Measurements from ENCODE around the gene MTREX. TPM values are rescaled to one million over a fixed set of nuclear protein-coding genes. Genes with fewer than 3 reads are reported as not detected.

The MTREX gene
- polyA plus RNA-seq, 3 donors, result 10.2 to 14.4 (median 12.2) TPM

DNA sequence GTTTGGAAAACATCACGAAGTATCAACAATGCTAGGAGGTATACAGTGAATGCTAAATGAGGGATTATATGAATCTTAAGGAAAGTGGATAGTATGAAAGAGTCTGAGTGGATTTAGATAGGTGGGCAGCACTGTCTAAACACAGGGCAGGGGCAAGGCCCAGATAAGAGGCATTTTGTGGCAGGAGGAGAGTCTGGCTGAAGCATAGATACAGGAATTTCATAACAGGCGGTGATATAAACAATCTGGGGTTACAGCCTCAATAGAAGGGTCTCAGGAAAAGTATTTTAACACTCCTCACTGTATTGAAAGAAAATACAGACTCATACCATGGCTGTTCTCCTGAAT is 130.0 kb downstream of the MTREX start:
- intact Hi-C loops (cut with micrococcal nuclease), result no loop called here
- Mint-ChIP-seq H3K9me3 (peaks cover 22 to 39% (median 29%) of the 10 kb centered on the region in 7 donors), H3K27ac (no peak overlapping the region), H3K4me3 (no peak overlapping the region), H3K27me3 (ENCODE audit: low read depth in 3 of 3) (peaks cover 0 to 1% (median 0%) of the 10 kb centered on the region in 3 donors), H3K36me3 (no peaks in the 10 kb centered on the region), H3K4me1 (peaks cover 5% of the 10 kb centered on the region)
- Histone ChIP-seq H3K4me2 (replicated peaks; ENCODE audit: extremely low read depth, low read length, poor library complexity, severe bottlenecking) (no peak overlapping the region), H3K9ac (ENCODE audit: insufficient read depth, low read length, poor library complexity, severe bottlenecking) (no peak overlapping the region), H3K9me3 (replicated peaks in 1 of 2; ENCODE audit: control insufficient read depth in 1 of 2, insufficient read depth in 1 of 2, low read length in 2 of 2) (peaks cover 21 to 30% of the 10 kb centered on the region in 2 donors), H3K27me3 (ENCODE audit: control insufficient read depth in 2 of 2, insufficient read depth in 2 of 2, low read length in 2 of 2) (no peaks in the 10 kb centered on the region), H3K4me3 (replicated peaks in 1 of 3; ENCODE audit: low read depth in 2 of 3, low read length in 3 of 3) (no peak overlapping the region), H3K36me3 (replicated peaks in 1 of 2; ENCODE audit: control insufficient read depth in 1 of 2, insufficient read depth in 2 of 2, low read length in 2 of 2) (no peaks in the 10 kb centered on the region), H3K27ac (ENCODE audit: low read depth in 1 of 2, low read length in 2 of 2) (no peak overlapping the region), H3K79me2 (ENCODE audit: insufficient read depth, low read length) (no peaks in the 10 kb centered on the region), H4K20me1 (ENCODE audit: insufficient read depth, low read length) (no peaks in the 10 kb centered on the region), H2AFZ (ENCODE audit: insufficient read depth, low read depth, low read length, poor library complexity, severe bottlenecking) (no peak overlapping the region), H3K4me1 (ENCODE audit: control insufficient read depth in 1 of 2, insufficient read depth in 2 of 2, low read length in 2 of 2) (no peaks in the 10 kb centered on the region)
- TF ChIP-seq, protein P1, sequence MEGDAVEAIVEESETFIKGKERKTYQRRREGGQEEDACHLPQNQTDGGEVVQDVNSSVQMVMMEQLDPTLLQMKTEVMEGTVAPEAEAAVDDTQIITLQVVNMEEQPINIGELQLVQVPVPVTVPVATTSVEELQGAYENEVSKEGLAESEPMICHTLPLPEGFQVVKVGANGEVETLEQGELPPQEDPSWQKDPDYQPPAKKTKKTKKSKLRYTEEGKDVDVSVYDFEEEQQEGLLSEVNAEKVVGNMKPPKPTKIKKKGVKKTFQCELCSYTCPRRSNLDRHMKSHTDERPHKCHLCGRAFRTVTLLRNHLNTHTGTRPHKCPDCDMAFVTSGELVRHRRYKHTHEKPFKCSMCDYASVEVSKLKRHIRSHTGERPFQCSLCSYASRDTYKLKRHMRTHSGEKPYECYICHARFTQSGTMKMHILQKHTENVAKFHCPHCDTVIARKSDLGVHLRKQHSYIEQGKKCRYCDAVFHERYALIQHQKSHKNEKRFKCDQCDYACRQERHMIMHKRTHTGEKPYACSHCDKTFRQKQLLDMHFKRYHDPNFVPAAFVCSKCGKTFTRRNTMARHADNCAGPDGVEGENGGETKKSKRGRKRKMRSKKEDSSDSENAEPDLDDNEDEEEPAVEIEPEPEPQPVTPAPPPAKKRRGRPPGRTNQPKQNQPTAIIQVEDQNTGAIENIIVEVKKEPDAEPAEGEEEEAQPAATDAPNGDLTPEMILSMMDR (IDR thresholded peaks at IDR 0.05), result no peak
- DNase-seq, result no peak
- 100% methylated on average over 1 of the region's 2 CpGs for WGBS (ENCODE audit: insufficient coverage)

DNA sequence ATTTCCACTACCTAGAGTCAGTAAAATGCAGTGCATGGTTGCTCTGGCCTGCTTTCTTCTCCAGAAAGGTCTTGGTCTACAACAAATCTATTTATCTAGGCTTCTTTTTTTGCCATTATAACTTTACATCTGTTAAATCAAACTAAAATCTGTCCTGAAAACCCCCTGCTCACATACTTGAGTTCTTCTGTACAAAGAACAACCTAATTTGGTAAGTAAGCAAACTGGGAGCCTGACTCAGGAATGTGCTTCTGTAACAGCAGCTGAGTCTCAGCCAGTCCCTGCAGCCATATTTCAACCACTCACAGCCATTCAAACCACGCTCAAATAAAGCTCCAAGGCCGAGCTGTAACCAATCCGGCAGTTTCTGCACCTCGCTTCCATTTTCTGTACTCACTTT is 131.2 kb downstream of the MTREX start:
- Mint-ChIP-seq H3K36me3 (no peaks in the 10 kb centered on the region), H3K9me3 (peaks cover 17 to 28% (median 21%) of the 10 kb centered on the region in 7 donors), H3K27ac (no peak overlapping the region), H3K27me3 (ENCODE audit: low read depth in 3 of 3) (peaks cover 0 to 1% (median 0%) of the 10 kb centered on the region in 3 donors), H3K4me3 (no peak overlapping the region), H3K4me1 (peaks cover 5% of the 10 kb centered on the region)
- H3K36me3 ChIP-seq (replicated peaks in 1 of 2; ENCODE audit: control insufficient read depth in 1 of 2, insufficient read depth in 2 of 2, low read length in 2 of 2), result no peaks in the 10 kb centered on the region
- H3K79me2 ChIP-seq (ENCODE audit: insufficient read depth, low read length), result no peaks in the 10 kb centered on the region
- no peaks in the 10 kb centered on the region for H4K20me1 ChIP-seq (ENCODE audit: insufficient read depth, low read length)
- H3K9ac ChIP-seq (ENCODE audit: insufficient read depth, low read length, poor library complexity, severe bottlenecking), result no peak overlapping the region
- no peak overlapping the region for H3K4me2 ChIP-seq (replicated peaks; ENCODE audit: extremely low read depth, low read length, poor library complexity, severe bottlenecking)
- H3K9me3 ChIP-seq (replicated peaks in 1 of 2; ENCODE audit: control insufficient read depth in 1 of 2, insufficient read depth in 1 of 2, low read length in 2 of 2), result peaks cover 10 to 20% of the 10 kb centered on the region in 2 donors
- H2AFZ ChIP-seq (ENCODE audit: insufficient read depth, low read depth, low read length, poor library complexity, severe bottlenecking), result no peak overlapping the region
- 92% methylated on average over 4 of the region's 4 CpGs for WGBS (ENCODE audit: insufficient coverage)
- no peaks in the 10 kb centered on the region for H3K4me1 ChIP-seq (ENCODE audit: control insufficient read depth in 1 of 2, insufficient read depth in 2 of 2, low read length in 2 of 2)
- DNase-seq, result no peak
- H3K27ac ChIP-seq (ENCODE audit: low read depth in 1 of 2, low read length in 2 of 2), result no peak overlapping the region
- TF ChIP-seq, protein P1 (IDR thresholded peaks at IDR 0.05), result no peak
- intact Hi-C loops (cut with micrococcal nuclease), result no loop called here
- no peak overlapping the region for H3K4me3 ChIP-seq (replicated peaks in 1 of 3; ENCODE audit: low read depth in 2 of 3, low read length in 3 of 3)
- H3K27me3 ChIP-seq (ENCODE audit: control insufficient read depth in 2 of 2, insufficient read depth in 2 of 2, low read length in 2 of 2), result no peaks in the 10 kb centered on the region
